ENCODE measurements around the gene RAB1B. TPM values are rescaled to one million over a fixed set of nuclear protein-coding genes. Genes with fewer than 3 reads are reported as not detected.

RAB1B gene
- total RNA-seq, 1 experiment from 2014 or later, result 148 TPM

GRCh38 chr11:66280428-66280827 lies 12.0 kb downstream of the RAB1B start:
- no peaks in the 10 kb centered on the region for H4K20me1 ChIP-seq (ENCODE audit: insufficient read depth)
- H3K9me2 ChIP-seq (ENCODE audit: insufficient read depth), result no peaks in the 10 kb centered on the region
- DNase-seq (ENCODE audit: low read depth, low spot score), result no peak
- no peak overlapping the region for H3K4me2 ChIP-seq (ENCODE audit: low read length)
- H3K9ac ChIP-seq (ENCODE audit: low read length), result no peak overlapping the region
- H3K4me1 ChIP-seq (ENCODE audit: control insufficient read depth in 1 of 2, insufficient read depth in 2 of 2, low read length in 2 of 2), result peaks cover 0 to 26% of the 10 kb centered on the region in 2 experiments; a peak in 2 of 4 replicates
- H3K4me3 ChIP-seq (replicated peaks in 1 of 2; ENCODE audit: low read depth in 1 of 2, low read length in 2 of 2), result no peak overlapping the region
- no peaks in the 10 kb centered on the region for H3K79me2 ChIP-seq (ENCODE audit: insufficient read depth, low read length)
- ChIA-PET POLR2A (interaction anchor here (1.4 kb wide), 1 partner anchor 9 kb away, joined by 5 read pairs; the partner anchor contains the start of gene YIF1A), CTCF (no interaction called here), RAD21 (ENCODE audit: low non-redundant PET in 1 of 2, low total read pairs in 2 of 2, uncharacterized antibody in 2 of 2, unreplicated experiment in 2 of 2) (no interaction called here)
- TF ChIP-seq POLR2A (IDR thresholded peaks at IDR 0.05; ENCODE audit: borderline replicate concordance, extremely low read depth, insufficient read depth, insufficient read length), result no peak
- no peak for TF ChIP-seq EZH2phosphoT487 (IDR thresholded peaks at IDR 0.05; ENCODE audit: borderline replicate concordance)
- no peak for TF ChIP-seq JUND (IDR thresholded peaks at IDR 0.05)
- no peak for TF ChIP-seq RAD21 (IDR thresholded peaks at IDR 0.05; ENCODE audit: low read depth)
- no peak for TF ChIP-seq ZBTB33 (IDR thresholded peaks at IDR 0.05; ENCODE audit: extremely low read depth, insufficient replicate concordance, low read length)
- no peak for TF ChIP-seq TCF7L2 (IDR thresholded peaks at IDR 0.05; ENCODE audit: borderline replicate concordance, extremely low read depth, insufficient read depth, insufficient read length)
- no peak for TF ChIP-seq ZNF274 (IDR thresholded peaks at IDR 0.05; ENCODE audit: low read depth, low read length)
- H3K9me3 ChIP-seq (ENCODE audit: control insufficient read depth in 1 of 2, insufficient read depth in 1 of 2, low read depth in 1 of 2, low read length in 2 of 2), result no peaks in the 10 kb centered on the region
- H3K27ac ChIP-seq (ENCODE audit: low read depth, low read length), result no peak overlapping the region
- H3K27me3 ChIP-seq (ENCODE audit: insufficient read depth, low read length), result no peaks in the 10 kb centered on the region
- no peak overlapping the region for H2AFZ ChIP-seq (ENCODE audit: low read depth, low read length, poor library complexity, severe bottlenecking)
- no peak for ATAC-seq
- intact Hi-C loops (cut with micrococcal nuclease), result no loop called here
- no peaks in the 10 kb centered on the region; a peak in 1 of 4 replicates for H3K36me3 ChIP-seq (ENCODE audit: control insufficient read depth in 1 of 2, insufficient read depth in 2 of 2, low read length in 2 of 2)
- no TSS peak for BruUV-seq (replicated peaks)

GRCh38 chr11:66281001-66281400 lies 12.6 kb downstream of the RAB1B start:
- Histone ChIP-seq H4K20me1 (ENCODE audit: insufficient read depth) (no peaks in the 10 kb centered on the region), H3K9ac (ENCODE audit: low read length) (no peak overlapping the region), H2AFZ (ENCODE audit: low read depth, low read length, poor library complexity, severe bottlenecking) (no peak overlapping the region), H3K9me2 (ENCODE audit: insufficient read depth) (no peaks in the 10 kb centered on the region), H3K27me3 (ENCODE audit: insufficient read depth, low read length) (no peaks in the 10 kb centered on the region), H3K4me1 (ENCODE audit: control insufficient read depth in 1 of 2, insufficient read depth in 2 of 2, low read length in 2 of 2) (peaks cover 0 to 26% of the 10 kb centered on the region in 2 experiments; a peak in 2 of 4 replicates), H3K36me3 (ENCODE audit: control insufficient read depth in 1 of 2, insufficient read depth in 2 of 2, low read length in 2 of 2) (no peaks in the 10 kb centered on the region; a peak in 1 of 4 replicates), H3K9me3 (ENCODE audit: control insufficient read depth in 1 of 2, insufficient read depth in 1 of 2, low read depth in 1 of 2, low read length in 2 of 2) (no peaks in the 10 kb centered on the region), H3K27ac (ENCODE audit: low read depth, low read length) (no peak overlapping the region), H3K4me3 (replicated peaks in 1 of 2; ENCODE audit: low read depth in 1 of 2, low read length in 2 of 2) (no peak overlapping the region), H3K79me2 (ENCODE audit: insufficient read depth, low read length) (no peaks in the 10 kb centered on the region), H3K4me2 (ENCODE audit: low read length) (no peak overlapping the region; the same call in 1 of the 2 replicates)
- no peak for DNase-seq (ENCODE audit: low read depth, low spot score)
- ChIA-PET RAD21 (ENCODE audit: low non-redundant PET in 1 of 2, low total read pairs in 2 of 2, uncharacterized antibody in 2 of 2, unreplicated experiment in 2 of 2) (no interaction called here), CTCF (interaction anchor here (3.0 kb wide), 1 partner anchor 31 kb away, joined by 17 read pairs; no protein-coding TSS in a partner anchor), POLR2A (interaction anchor here (0.9 to 1.4 kb wide), 2 partner anchors 8 to 13 kb away, joined by 3 to 5 read pairs; partner anchors contain the start of gene YIF1A)
- BruUV-seq (replicated peaks), result no TSS peak
- ATAC-seq, result no peak
- intact Hi-C loops (cut with micrococcal nuclease), result no loop called here
- TF ChIP-seq ZFX (IDR thresholded peaks at IDR 0.05) (no peak), EZH2phosphoT487 (IDR thresholded peaks at IDR 0.05; ENCODE audit: borderline replicate concordance) (no peak), CTCF (IDR thresholded peaks at IDR 0.05 in 2 of 3, conservative IDR thresholded peaks at IDR 0.05 in 1 of 3; ENCODE audit: borderline replicate concordance in 1 of 3, insufficient read depth in 1 of 3, low read depth in 2 of 3, low read length in 2 of 3) (no peak), CBX3 (IDR thresholded peaks at IDR 0.05; ENCODE audit: low read depth) (no peak), YY1 (IDR thresholded peaks at IDR 0.05; ENCODE audit: extremely low read depth, insufficient replicate concordance, low read depth, low read length) (no peak), FOSL1 (IDR thresholded peaks at IDR 0.05; ENCODE audit: low read depth) (no peak), SP1 (IDR thresholded peaks at IDR 0.05; ENCODE audit: low read depth) (no peak), EGR1 (IDR thresholded peaks at IDR 0.05; ENCODE audit: low read depth) (no peak), EZH2 (IDR thresholded peaks at IDR 0.05) (no peak), POLR2AphosphoS5 (IDR thresholded peaks at IDR 0.05; ENCODE audit: low read depth, low read length) (no peak), CEBPB (IDR thresholded peaks at IDR 0.05; ENCODE audit: low read depth) (no peak), MAX (IDR thresholded peaks at IDR 0.05) (no peak), ELF1 (IDR thresholded peaks at IDR 0.05; ENCODE audit: borderline replicate concordance, low read depth) (no peak)
